PC-9 (cell line): ENCODE data around the gene CDK3. TPM values are rescaled to one million over a fixed set of nuclear protein-coding genes. Genes with fewer than 3 reads are reported as not detected.

Experiments used
- BruUV-seq: library from RNA; stranded (reverse); fragments of 400-500 nt; replicated peaks from 2 replicates; lab custom pipeline; 2021; lab: Mats Ljungman, UMichigan
- CTCF ChIA-PET: fragments of 300-600 bp; sonication (Branson Sonifier 250); formaldehyde crosslinking; loops from one replicate; lab custom pipeline; 2022; ENCODE audit warnings: antibody characterized with exemption; lab: Charles Lee
- POLR2A ChIA-PET: fragments of 300-600 bp; sonication (Branson Sonifier 250); formaldehyde crosslinking; loops from one replicate; lab custom pipeline; 2022; ENCODE audit warnings: antibody characterized with exemption; ENCODE audit not compliant: unreplicated experiment; lab: Charles Lee
- DNase-seq, 2 experiments: peaks; one replicate each; pipeline versions ENCODE4 v3.0.0 to v3.0.0-alpha.2; 2015 to 2022; ENCODE audit warnings: mixed read lengths in 1 of 2
- H2AFZ ChIP-seq: fragments of 200-600 bp; sonication (generic); 2 replicates; pipeline ENCODE4 v1.8.1; 2017; ENCODE audit warnings: antibody characterized with exemption
- H3F3A ChIP-seq: fragments of 200-600 bp; sonication (generic); 2 replicates; pipeline ENCODE4 v1.8.1; 2017; ENCODE audit warnings: antibody characterized with exemption, mild to moderate bottlenecking, low read depth; ENCODE audit not compliant: insufficient read depth
- H3K27ac ChIP-seq: fragments of 200-600 bp; sonication (generic); 2 replicates; pipeline ENCODE4 v1.6.1; 2016; ENCODE audit warnings: mixed run types
- H3K27me3 ChIP-seq: fragments of 200-600 bp; sonication (generic); 2 replicates; pipeline ENCODE4 v1.6.1; 2016; ENCODE audit warnings: low read depth, mixed run types; ENCODE audit not compliant: insufficient read depth
- H3K36me3 ChIP-seq: fragments of 200-600 bp; sonication (generic); 2 replicates; pipeline ENCODE4 v1.6.1; 2016; ENCODE audit warnings: low read depth, mixed run types
- H3K4me1 ChIP-seq: fragments of 200-600 bp; sonication (generic); replicated peaks from 2 replicates; pipeline ENCODE4 v1.6.1; 2016; ENCODE audit warnings: mixed run types; ENCODE audit not compliant: insufficient read depth
- H3K4me2 ChIP-seq: fragments of 200-600 bp; sonication (generic); 2 replicates; pipeline ENCODE4 v1.6.1; 2017; ENCODE audit warnings: mixed run types
- H3K4me3 ChIP-seq: fragments of 200-600 bp; sonication (generic); 2 replicates; pipeline ENCODE4 v1.6.1; 2016; ENCODE audit warnings: mixed run types
- H3K79me2 ChIP-seq: fragments of 200-600 bp; sonication (generic); 2 replicates; pipeline ENCODE4 v1.6.1; 2017; ENCODE audit warnings: low read depth, mixed run types
- H3K9me2 ChIP-seq: fragments of 200-600 bp; sonication (generic); 2 replicates; pipeline ENCODE4 v1.8.1; 2017; ENCODE audit warnings: mild to moderate bottlenecking; ENCODE audit not compliant: insufficient read depth
- H3K9me3 ChIP-seq: fragments of 200-600 bp; sonication (generic); 2 replicates; pipeline ENCODE4 v1.8.1; 2016; ENCODE audit warnings: low read depth; ENCODE audit not compliant: insufficient read depth
- H4K20me1 ChIP-seq: fragments of 200-600 bp; sonication (generic); 2 replicates; pipeline ENCODE4 v1.8.1; 2017; ENCODE audit not compliant: insufficient read depth
- CTCF ChIP-seq: fragments of 200-600 bp; sonication (generic); conservative IDR thresholded peaks from 2 replicates; pipeline ENCODE4 v1.6.1; 2017; ENCODE audit warnings: mixed run types, antibody characterized with exemption, mild to moderate bottlenecking, moderate library complexity
- EZH2 ChIP-seq: fragments of 200-600 bp; sonication (generic); IDR thresholded peaks from 2 replicates; pipeline ENCODE4 v1.8.0; 2017; ENCODE audit warnings: antibody characterized with exemption, low read depth
- intact Hi-C: fragments of 100-400 bp; cut with micrococcal nuclease; formaldehyde crosslinking; loops from one replicate; pipeline ENCODE4 v1.10.0; 2022; ENCODE audit not compliant: unreplicated experiment
- total RNA-seq: library from RNA; stranded (reverse); gene quantifications from 2 replicates; pipeline ENCODE4 v1.2.3, GENCODE V29; 2021

CDK3 gene
- total RNA-seq, 1 experiment from 2014 or later: 12.3 TPM

- Histone ChIP-seq H3K27me3 (no peaks in the 10 kb centered on the region), H3F3A (peaks cover 46% of the 10 kb centered on the region), H3K9me3 (no peaks in the 10 kb centered on the region), H3K27ac (peak overlapping the region; percentile 87), H3K4me3 (peak overlapping the region; percentile 82), H3K79me2 (peaks cover 65% of the 10 kb centered on the region), H3K4me2 (peak overlapping the region; percentile 80), H3K9me2 (no peaks in the 10 kb centered on the region), H3K4me1 (peaks cover 69% of the 10 kb centered on the region), H2AFZ (peak overlapping the region; percentile 88), H4K20me1 (no peaks in the 10 kb centered on the region), H3K36me3 (0 out of 2 replicates have a peak, but pooled peaks cover 3% of the 10 kb centered on the region)
- no peak for DNase-seq
- ChIA-PET CTCF (interaction anchor here (0.6 to 0.7 kb wide), 2 partner anchors 124 to 718 kb away, joined by 3 read pairs; partner anchors contain the start of gene MRPS7), POLR2A (interaction anchor here (0.6 kb wide), 1 partner anchor 1145 kb away, joined by 3 read pairs; no protein-coding TSS in a partner anchor)
- no peak for TF ChIP-seq EZH2
- no peak for TF ChIP-seq CTCF
- intact Hi-C loops: loop anchor here (1.0 to 5.0 kb wide), 3 partner anchors 47 to 132 kb away; partner anchors contain the start of gene EVPL
- BruUV-seq: TSS peak; percentile 90
Observed at GRCh38 chr17:75979705-75980187, 20.9 kb upstream of the CDK3 start.

DNA sequence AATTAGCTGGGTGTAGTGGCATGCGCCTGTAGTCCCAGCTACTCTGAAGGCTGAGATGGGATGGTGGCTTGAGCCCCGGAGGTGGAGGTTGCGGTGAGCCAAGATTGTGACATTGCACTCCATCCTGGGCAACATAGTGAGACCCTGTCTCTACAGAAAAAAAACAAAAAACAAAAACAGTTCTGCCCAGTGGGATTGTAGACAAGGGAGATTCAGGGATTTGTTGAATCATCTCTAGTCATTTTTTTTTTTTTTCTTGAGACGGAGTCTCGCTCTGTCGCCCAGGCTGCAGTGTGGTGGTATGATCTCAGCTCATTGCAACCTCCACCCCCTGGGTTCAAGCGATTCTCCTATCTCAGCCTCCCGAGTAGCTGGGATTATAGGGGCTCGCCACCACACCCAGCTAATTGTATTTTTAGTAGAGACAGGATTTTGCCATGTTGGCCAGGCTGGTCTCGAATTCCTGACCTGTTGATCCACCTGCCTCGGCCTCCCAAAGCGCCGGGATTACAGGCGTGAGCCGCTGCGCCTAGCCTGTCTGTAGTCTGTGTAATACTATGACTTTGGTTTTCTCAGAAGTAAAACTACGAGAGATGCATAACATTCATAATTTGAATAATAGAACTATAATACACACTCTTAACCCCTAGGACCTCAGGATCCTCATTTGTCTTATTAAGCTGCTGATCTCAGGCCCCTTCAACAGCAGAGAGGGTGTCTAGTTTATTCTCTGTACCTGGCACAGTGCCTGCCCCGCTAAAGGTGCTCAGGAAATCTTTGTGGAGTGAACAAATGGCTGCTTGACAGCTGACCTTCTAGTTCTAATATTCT, 20.3 kb upstream of the CDK3 start:
- CTCF ChIA-PET: interaction anchor here (0.5 to 0.7 kb wide), 3 partner anchors 119 to 719 kb away, joined by 3 read pairs; partner anchors contain the start of gene MRPS7
- Histone ChIP-seq H3K79me2 (peaks cover 67% of the 10 kb centered on the region), H3K4me1 (peaks cover 73% of the 10 kb centered on the region), H3K9me2 (no peaks in the 10 kb centered on the region), H3K36me3 (no peaks in the 10 kb centered on the region), H4K20me1 (no peaks in the 10 kb centered on the region), H3K27me3 (no peaks in the 10 kb centered on the region), H3K4me2 (peak overlapping the region; percentile 80), H3K9me3 (no peaks in the 10 kb centered on the region), H2AFZ (peak overlapping the region; percentile 88), H3F3A (peaks cover 46% of the 10 kb centered on the region), H3K4me3 (peak overlapping the region; percentile 82), H3K27ac (peak overlapping the region; percentile 87)
- POLR2A ChIA-PET: interaction anchor here (0.6 kb wide), 1 partner anchor 1145 kb away, joined by 3 read pairs; no protein-coding TSS in a partner anchor
- intact Hi-C loops: loop anchor here (5.0 kb wide), 1 partner anchor 133 kb away; no protein-coding TSS in a partner anchor
- BruUV-seq: no TSS peak
- no peak for DNase-seq
- no peak for TF ChIP-seq EZH2
- no peak for TF ChIP-seq CTCF

GRCh38 chr17:75981019-75981615, 19.5 kb upstream of the CDK3 start:
- H3K4me2 ChIP-seq: peak overlapping the region; percentile 80
- no peaks in the 10 kb centered on the region for H3K36me3 ChIP-seq
- no peaks in the 10 kb centered on the region for H4K20me1 ChIP-seq
- H3K9me2 ChIP-seq: no peaks in the 10 kb centered on the region
- no peak for DNase-seq
- peak overlapping the region; percentile 82; the same call in 1 of the 2 replicates for H3K4me3 ChIP-seq
- peaks cover 61% of the 10 kb centered on the region for H3K79me2 ChIP-seq
- no peaks in the 10 kb centered on the region for H3K9me3 ChIP-seq
- H2AFZ ChIP-seq: no peak overlapping the region
- no peaks in the 10 kb centered on the region for H3K27me3 ChIP-seq
- peaks cover 72% of the 10 kb centered on the region for H3K4me1 ChIP-seq
- intact Hi-C loops: loop anchor here (5.0 kb wide), 1 partner anchor 134 kb away; no protein-coding TSS in a partner anchor
- TF ChIP-seq EZH2: no peak
- no peak for TF ChIP-seq CTCF
- H3K27ac ChIP-seq: peak overlapping the region; percentile 87
- ChIA-PET CTCF (interaction anchor here (0.7 to 1.0 kb wide), 2 partner anchors 15 to 105 kb away, joined by 3 to 8 read pairs; no protein-coding TSS in a partner anchor), POLR2A (no interaction called here)
- no TSS peak for BruUV-seq
- H3F3A ChIP-seq: peaks cover 46% of the 10 kb centered on the region
